ENCODE data around the gene NEK7. TPM values are rescaled to one million over a fixed set of nuclear protein-coding genes. Genes with fewer than 3 reads are reported as not detected.

Gene NEK7
- total RNA-seq, 4 donors from 2014 or later = 95.7 to 145 (median 132) TPM

- H3K9me3 ChIP-seq = no peaks in the 10 kb centered on the region
- intact Hi-C loops (cut with DNase I; ENCODE audit: low total_unique reads) = no loop called here
- DNase-seq = no peak
- no peak for TF ChIP-seq POLR2A (IDR thresholded peaks at IDR 0.05)
- TF ChIP-seq, protein P1, sequence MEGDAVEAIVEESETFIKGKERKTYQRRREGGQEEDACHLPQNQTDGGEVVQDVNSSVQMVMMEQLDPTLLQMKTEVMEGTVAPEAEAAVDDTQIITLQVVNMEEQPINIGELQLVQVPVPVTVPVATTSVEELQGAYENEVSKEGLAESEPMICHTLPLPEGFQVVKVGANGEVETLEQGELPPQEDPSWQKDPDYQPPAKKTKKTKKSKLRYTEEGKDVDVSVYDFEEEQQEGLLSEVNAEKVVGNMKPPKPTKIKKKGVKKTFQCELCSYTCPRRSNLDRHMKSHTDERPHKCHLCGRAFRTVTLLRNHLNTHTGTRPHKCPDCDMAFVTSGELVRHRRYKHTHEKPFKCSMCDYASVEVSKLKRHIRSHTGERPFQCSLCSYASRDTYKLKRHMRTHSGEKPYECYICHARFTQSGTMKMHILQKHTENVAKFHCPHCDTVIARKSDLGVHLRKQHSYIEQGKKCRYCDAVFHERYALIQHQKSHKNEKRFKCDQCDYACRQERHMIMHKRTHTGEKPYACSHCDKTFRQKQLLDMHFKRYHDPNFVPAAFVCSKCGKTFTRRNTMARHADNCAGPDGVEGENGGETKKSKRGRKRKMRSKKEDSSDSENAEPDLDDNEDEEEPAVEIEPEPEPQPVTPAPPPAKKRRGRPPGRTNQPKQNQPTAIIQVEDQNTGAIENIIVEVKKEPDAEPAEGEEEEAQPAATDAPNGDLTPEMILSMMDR (IDR thresholded peaks at IDR 0.05) = no peak
- no peaks in the 10 kb centered on the region for H3K27me3 ChIP-seq
- no peak overlapping the region for H3K4me3 ChIP-seq
- H3K4me1 ChIP-seq = no peaks in the 10 kb centered on the region
- no peak overlapping the region for H3K27ac ChIP-seq
- H3K36me3 ChIP-seq = no peaks in the 10 kb centered on the region
These were observed 119.4 kb downstream of the NEK7 start for GRCh38 chr1:198276241-198276640.

DNA sequence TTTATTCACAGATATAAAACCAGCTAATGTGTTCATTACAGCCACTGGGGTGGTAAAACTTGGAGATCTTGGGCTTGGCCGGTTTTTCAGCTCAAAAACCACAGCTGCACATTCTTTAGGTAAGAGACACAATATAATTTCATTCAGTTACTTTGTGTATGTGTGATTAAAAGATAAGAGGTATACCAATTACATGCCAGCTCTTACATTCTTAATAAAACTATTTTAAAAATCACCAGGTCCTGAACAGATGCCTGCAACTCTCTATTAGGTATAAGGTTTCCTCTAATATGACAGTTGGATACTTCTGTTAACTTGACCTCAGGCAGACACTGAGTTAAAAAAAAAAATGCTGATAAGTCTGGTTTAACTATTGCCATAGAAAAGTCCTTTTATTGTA, 122.1 kb downstream of the NEK7 start:
- H3K9me3 ChIP-seq = no peaks in the 10 kb centered on the region
- no peak for TF ChIP-seq POLR2A (IDR thresholded peaks at IDR 0.05)
- TF ChIP-seq, protein P1 (IDR thresholded peaks at IDR 0.05) = no peak
- H3K27me3 ChIP-seq = no peaks in the 10 kb centered on the region
- no peak overlapping the region for H3K27ac ChIP-seq
- no peaks in the 10 kb centered on the region for H3K4me1 ChIP-seq
- H3K4me3 ChIP-seq = no peak overlapping the region
- H3K36me3 ChIP-seq = no peaks in the 10 kb centered on the region
- intact Hi-C loops (cut with DNase I; ENCODE audit: low total_unique reads) = no loop called here
- DNase-seq = no peak

- no peaks in the 10 kb centered on the region for H3K9me3 ChIP-seq
- H3K36me3 ChIP-seq = no peaks in the 10 kb centered on the region
- no peaks in the 10 kb centered on the region for H3K4me1 ChIP-seq
- DNase-seq = no peak
- H3K27ac ChIP-seq = no peak overlapping the region
- TF ChIP-seq, protein P1 (IDR thresholded peaks at IDR 0.05) = no peak
- TF ChIP-seq POLR2A (IDR thresholded peaks at IDR 0.05) = no peak
- H3K27me3 ChIP-seq = no peaks in the 10 kb centered on the region
- intact Hi-C loops (cut with DNase I; ENCODE audit: low total_unique reads) = no loop called here
- no peak overlapping the region for H3K4me3 ChIP-seq
These were observed 123.3 kb downstream of the NEK7 start for GRCh38 chr1:198280080-198280479.

DNA sequence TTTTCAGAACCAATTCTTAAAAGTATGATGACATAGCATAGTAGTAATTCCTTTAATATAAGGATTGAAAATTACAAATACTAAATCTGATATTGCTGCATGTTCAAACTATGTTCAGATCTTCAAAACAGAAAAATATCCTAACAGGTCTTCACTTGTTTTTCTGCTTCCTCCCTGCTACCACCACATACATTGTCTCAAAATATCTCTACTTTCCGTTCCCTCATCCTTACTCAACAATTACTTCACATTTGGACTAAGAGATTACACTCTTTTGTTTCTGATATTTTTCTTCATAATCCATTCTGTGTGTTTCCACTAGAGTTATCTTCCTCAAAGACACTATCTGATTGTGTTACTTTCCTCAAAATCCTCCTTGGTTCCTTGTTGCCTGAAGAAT, 125.1 kb downstream of the NEK7 start:
- no peak for DNase-seq
- TF ChIP-seq, protein P1 (IDR thresholded peaks at IDR 0.05) = no peak
- TF ChIP-seq POLR2A (IDR thresholded peaks at IDR 0.05) = no peak
- Histone ChIP-seq H3K27me3 (no peaks in the 10 kb centered on the region), H3K4me1 (no peaks in the 10 kb centered on the region), H3K27ac (no peak overlapping the region), H3K36me3 (no peaks in the 10 kb centered on the region), H3K9me3 (no peaks in the 10 kb centered on the region), H3K4me3 (no peak overlapping the region)
- intact Hi-C loops (cut with DNase I; ENCODE audit: low total_unique reads) = no loop called here

DNA sequence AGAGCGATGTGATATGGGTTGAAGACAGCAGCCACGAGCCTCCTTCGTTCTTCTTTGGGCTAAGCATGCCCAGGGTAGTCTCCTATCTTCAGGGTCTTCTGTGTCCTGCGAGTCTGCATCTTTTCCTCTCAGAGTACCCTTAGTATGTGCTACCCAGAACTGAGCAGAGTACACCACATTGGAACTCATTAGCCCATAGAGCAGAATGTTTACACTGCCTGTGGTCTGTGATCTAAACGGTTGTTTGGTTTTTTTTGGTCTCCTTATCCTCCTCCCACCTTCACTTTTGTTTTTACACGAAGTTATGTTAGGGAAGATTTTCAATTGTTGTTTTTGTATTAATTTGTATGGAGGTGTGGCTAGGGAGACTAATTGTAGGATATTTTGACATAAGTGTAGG, 126.4 kb downstream of the NEK7 start:
- no peaks in the 10 kb centered on the region for H3K36me3 ChIP-seq
- no peak for DNase-seq
- no peak for TF ChIP-seq POLR2A (IDR thresholded peaks at IDR 0.05)
- TF ChIP-seq, protein P1 (IDR thresholded peaks at IDR 0.05) = no peak
- intact Hi-C loops (cut with DNase I; ENCODE audit: low total_unique reads) = no loop called here
- no peak overlapping the region for H3K27ac ChIP-seq
- no peaks in the 10 kb centered on the region for H3K27me3 ChIP-seq
- no peak overlapping the region for H3K4me3 ChIP-seq
- H3K9me3 ChIP-seq = no peaks in the 10 kb centered on the region
- no peaks in the 10 kb centered on the region for H3K4me1 ChIP-seq

Data from uterus (tissue), 4 donors.